Ovary (tissue), 3 donors: ENCODE data around the gene IP6K3.

Source experiments
- POLR2A ChIP-seq: fragments of 450-650 bp; IDR thresholded peaks from one replicate; pipeline ENCODE4 v1.6.1; 2017; ENCODE audit warnings: antibody characterized with exemption, mild to moderate bottlenecking, moderate library complexity
- TF ChIP-seq, protein P1 (sequence below), 3 donors: fragments of 450-650 bp in 2 of 3; fragments of 200-600 bp in 1 of 3; IDR thresholded peaks; one replicate each; pipeline versions ENCODE4 v1.5.1 to v1.8.0; 2016 to 2022; ENCODE audit warnings: antibody characterized with exemption in 3 of 3, mild to moderate bottlenecking in 1 of 3
- donor health status: DM: no; HTN: no; CAD: no.

DNA sequence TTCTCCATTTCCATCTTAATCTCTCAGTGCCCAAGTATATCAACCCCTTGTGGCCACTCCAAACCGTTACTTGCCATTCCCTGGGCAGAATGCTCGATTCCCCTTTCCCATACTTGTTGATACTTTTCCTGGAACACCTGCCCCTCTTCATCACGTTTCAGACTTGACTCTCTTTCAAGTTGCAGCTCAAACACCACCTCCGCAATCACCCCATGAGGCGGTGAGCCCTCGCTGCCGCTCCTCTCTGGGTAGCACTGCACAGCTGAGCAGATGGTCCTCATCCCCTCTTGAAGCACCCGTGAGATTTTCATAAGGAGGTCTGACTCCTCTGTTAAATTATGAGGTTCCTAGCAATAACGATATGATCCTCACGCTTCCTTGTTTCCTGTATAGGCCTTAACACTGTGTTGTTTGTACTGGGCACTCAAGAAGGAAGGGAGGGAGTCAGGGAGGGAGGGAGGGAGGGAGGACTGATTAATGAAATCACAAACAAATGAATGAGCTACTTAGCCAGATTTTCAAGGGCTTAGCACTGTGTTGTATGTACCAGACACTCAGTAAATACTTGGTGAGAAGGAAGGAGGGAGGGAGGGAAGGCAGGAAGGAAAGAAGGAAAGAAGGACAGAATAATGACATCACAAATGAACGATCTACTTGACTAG lies 27.2 kb downstream of the IP6K3 start:
- TF ChIP-seq, protein P1, sequence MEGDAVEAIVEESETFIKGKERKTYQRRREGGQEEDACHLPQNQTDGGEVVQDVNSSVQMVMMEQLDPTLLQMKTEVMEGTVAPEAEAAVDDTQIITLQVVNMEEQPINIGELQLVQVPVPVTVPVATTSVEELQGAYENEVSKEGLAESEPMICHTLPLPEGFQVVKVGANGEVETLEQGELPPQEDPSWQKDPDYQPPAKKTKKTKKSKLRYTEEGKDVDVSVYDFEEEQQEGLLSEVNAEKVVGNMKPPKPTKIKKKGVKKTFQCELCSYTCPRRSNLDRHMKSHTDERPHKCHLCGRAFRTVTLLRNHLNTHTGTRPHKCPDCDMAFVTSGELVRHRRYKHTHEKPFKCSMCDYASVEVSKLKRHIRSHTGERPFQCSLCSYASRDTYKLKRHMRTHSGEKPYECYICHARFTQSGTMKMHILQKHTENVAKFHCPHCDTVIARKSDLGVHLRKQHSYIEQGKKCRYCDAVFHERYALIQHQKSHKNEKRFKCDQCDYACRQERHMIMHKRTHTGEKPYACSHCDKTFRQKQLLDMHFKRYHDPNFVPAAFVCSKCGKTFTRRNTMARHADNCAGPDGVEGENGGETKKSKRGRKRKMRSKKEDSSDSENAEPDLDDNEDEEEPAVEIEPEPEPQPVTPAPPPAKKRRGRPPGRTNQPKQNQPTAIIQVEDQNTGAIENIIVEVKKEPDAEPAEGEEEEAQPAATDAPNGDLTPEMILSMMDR (IDR thresholded peaks at IDR 0.05), result no peak
- TF ChIP-seq POLR2A, result no peak
